Coronary artery (tissue), 2 donors: ENCODE measurements around the gene PCDHGB1.
"Not testable (repeated sequence)": the region's sequence is repeated elsewhere in the genome, so short reads cannot be mapped to it uniquely, and the experiment has no call there.

ENCODE experiments used
- DNase-seq: peaks from one replicate; pipeline ENCODE4 v3.0.0-alpha.2; 2017; ENCODE audit warnings: low spot score
- H3K27ac ChIP-seq, 2 donors: fragments of 200-600 bp; sonication (generic); one replicate each; pipeline ENCODE4 v1.5.1; 2016 to 2019
- H3K4me3 ChIP-seq: fragments of 200-600 bp; sonication (generic); 2 replicates; pipeline ENCODE4 v1.5.1; 2016; ENCODE audit warnings: mild to moderate bottlenecking, moderate library complexity
- CTCF ChIP-seq: fragments of 200-600 bp; sonication (generic); IDR thresholded peaks from one replicate; pipeline ENCODE4 v1.5.1; 2019; ENCODE audit warnings: antibody characterized with exemption

The PCDHGB1 gene

GRCh38 chr5:141388661-141389060 is 38.8 kb downstream of the PCDHGB1 start:
- no peak for DNase-seq
- H3K4me3 ChIP-seq, result peak overlapping the region; percentile 48
- TF ChIP-seq CTCF, result no peak
- H3K27ac ChIP-seq, result no peak overlapping the region

- no peak overlapping the region for H3K27ac ChIP-seq
- H3K4me3 ChIP-seq, result peak overlapping the region; percentile 43
- no peak for TF ChIP-seq CTCF
- DNase-seq, result no peak
Observed at GRCh38 chr5:141389153-141390042, 39.5 kb downstream of the PCDHGB1 start.

- no peak for DNase-seq
- Histone ChIP-seq H3K27ac (no peak within 1 kb of the TSS), H3K4me3 (peak within 1 kb of the TSS; percentile 25)
- no peak for TF ChIP-seq CTCF
Observed at GRCh38 chr5:141392429-141393198, 42.7 kb downstream of the PCDHGB1 start, which contains the start of gene PCDHGA8. PCDHGA8 (plus strand) TSS chr5:141392633; CDS start chr5:141392814, 181 bp downstream.

GRCh38 chr5:141393267-141393666 is 43.4 kb downstream of the PCDHGB1 start:
- DNase-seq, result no peak
- no peak overlapping the region for H3K27ac ChIP-seq
- peak overlapping the region; percentile 25 for H3K4me3 ChIP-seq
- TF ChIP-seq CTCF, result no peak

GRCh38 chr5:141394401-141395187 is 44.7 kb downstream of the PCDHGB1 start:
- H3K4me3 ChIP-seq, H3K27ac ChIP-seq, DNase-seq: not testable (repeated sequence)

GRCh38 chr5:141397756-141398551 is 48.1 kb downstream of the PCDHGB1 start, which contains the start of gene PCDHGB5:
PCDHGB5 (plus strand) TSS chr5:141397947; CDS start chr5:141398128, 181 bp downstream.
- H3K4me3 ChIP-seq, result peak within 1 kb of the TSS; percentile 59
- not testable (repeated sequence) for H3K27ac ChIP-seq, DNase-seq

GRCh38 chr5:141398608-141399007 is 48.7 kb downstream of the PCDHGB1 start:
- DNase-seq, result no peak
- Histone ChIP-seq H3K4me3 (peak overlapping the region; percentile 53), H3K27ac (no peak overlapping the region)
- TF ChIP-seq CTCF, result no peak
